GM12878 (cell line): ENCODE measurements around the gene SIX5. TPM values are rescaled to one million over a fixed set of nuclear protein-coding genes. Genes with fewer than 3 reads are reported as not detected.

Experiments
- BRCA1 ChIP-seq: IDR thresholded peaks from 2 replicates; pipeline ENCODE4 v1.6.1; 2011; ENCODE audit warnings: low read depth, low read length, improper control_type of control experiment
- CHD1 ChIP-seq: IDR thresholded peaks from 2 replicates; pipeline ENCODE4 v1.6.1; 2012; ENCODE audit warnings: low read depth, low read length, improper control_type of control experiment
- IKZF1 ChIP-seq: fragments of 450-650 bp; conservative IDR thresholded peaks from 2 replicates; pipeline ENCODE4 v1.6.1; 2017; ENCODE audit warnings: antibody characterized with exemption, mild to moderate bottlenecking
- MYB ChIP-seq: fragments of 150-350 bp; IDR thresholded peaks from 2 replicates; pipeline ENCODE4 v1.6.1; 2014; ENCODE audit warnings: mild to moderate bottlenecking, low read depth, low read length, borderline replicate concordance
- NR2C2 ChIP-seq: IDR thresholded peaks from 2 replicates; pipeline ENCODE4 v1.6.1; 2011; ENCODE audit warnings: borderline replicate concordance, low read depth; ENCODE audit not compliant: control insufficient read depth, insufficient read length
- PAX8 ChIP-seq: fragments of 450-650 bp; IDR thresholded peaks from 2 replicates; pipeline ENCODE4 v1.6.1; 2017; ENCODE audit warnings: mild to moderate bottlenecking, moderate library complexity
- POLR2AphosphoS5 ChIP-seq: IDR thresholded peaks from 2 replicates; pipeline ENCODE4 v1.6.1; 2011; ENCODE audit warnings: mild to moderate bottlenecking, low read length, inconsistent platforms
- SUPT20H ChIP-seq: IDR thresholded peaks from 2 replicates; pipeline ENCODE4 v1.6.1; 2011; ENCODE audit warnings: low read depth, mild to moderate bottlenecking, low read length, moderate library complexity, borderline replicate concordance; ENCODE audit not compliant: control insufficient read depth
- TCF12 ChIP-seq: IDR thresholded peaks from 2 replicates; pipeline ENCODE4 v1.6.1; 2011; ENCODE audit warnings: low read depth, mild to moderate bottlenecking, low read length
- polyA plus RNA-seq, 11 experiments: library from polyadenylated mRNA; depleted of rRNA in 4 of 11; unstranded in 6 of 11; stranded (reverse) in 5 of 11; fragments of >200 nt; fragmentation: Nextera tagmentation in 4 of 11; fragmentation: Illumina TruSeq in 1 of 11; extraction: Ambion mirVana in 4 of 11; extraction: Trizol in 1 of 11; gene quantifications; 1 replicate in 1 of 11; 2 replicates in 10 of 11; pipeline versions ENCODE4 v1.2.1 to v1.2.3, GENCODE V29; 2011 to 2016; ENCODE audit warnings: inconsistent platforms in 2 of 11, missing spikeins in 2 of 11, low read depth in 1 of 11
- total RNA-seq, 4 experiments: library from RNA; depleted of rRNA in 3 of 4; stranded (reverse); fragments of >200 nt in 3 of 4; fragmentation: Illumina TruSeq in 1 of 4; extraction: Trizol in 1 of 4; gene quantifications; 2 replicates each; pipeline versions ENCODE4 v1.2.1 to v1.2.3, GENCODE V29; 2013 to 2021
- TF ChIP-seq, protein P1 (sequence below): IDR thresholded peaks from 2 replicates; pipeline ENCODE4 v1.6.1; 2011; ENCODE audit warnings: borderline replicate concordance, low read depth, mild to moderate bottlenecking, moderate library complexity, mixed read lengths, low read length; ENCODE audit not compliant: insufficient read depth; ENCODE audit errors: extremely low read length
- TF ChIP-seq, protein P2 (sequence below): IDR thresholded peaks from 2 replicates; pipeline ENCODE4 v1.6.1; 2011; ENCODE audit warnings: mild to moderate bottlenecking, low read depth, low read length, moderate library complexity; ENCODE audit not compliant: insufficient replicate concordance
- TF ChIP-seq, protein P3 (sequence below): fragments of 450-650 bp; IDR thresholded peaks from 2 replicates; pipeline ENCODE4 v1.6.1; 2018; ENCODE audit warnings: borderline replicate concordance, mild to moderate bottlenecking; ENCODE audit not compliant: partially characterized antibody
- TF ChIP-seq, protein P4 (sequence below): IDR thresholded peaks from 2 replicates; pipeline ENCODE4 v1.6.1; 2012; ENCODE audit warnings: low read length, inconsistent platforms
- TF ChIP-seq, protein P5 (sequence below), 3 experiments: IDR thresholded peaks in 2 of 3; conservative IDR thresholded peaks in 1 of 3; 2 replicates each; pipeline ENCODE4 v1.5.1; 2011; ENCODE audit warnings: low read depth in 3 of 3, low read length in 3 of 3, mild to moderate bottlenecking in 3 of 3, control low read depth in 2 of 3, moderate library complexity in 2 of 3, inconsistent platforms in 1 of 3, mixed read lengths in 1 of 3; ENCODE audit not compliant: control insufficient read depth in 2 of 3, insufficient read depth in 1 of 3; ENCODE audit errors: extremely low read depth in 1 of 3
- TF ChIP-seq, protein P6 (sequence below): IDR thresholded peaks from 2 replicates; pipeline ENCODE4 v1.6.1; 2011; ENCODE audit warnings: low read depth, mild to moderate bottlenecking, low read length, moderate library complexity, borderline replicate concordance; ENCODE audit errors: extremely low read depth

The SIX5 gene
- total and polyA plus RNA-seq, 10 of the 15 experiments (the other 5 are each of a cell fraction or from before 2014, with no cell fraction given): 1.9 to 10.5 (median 3.0) TPM; not detected in 2

DNA sequence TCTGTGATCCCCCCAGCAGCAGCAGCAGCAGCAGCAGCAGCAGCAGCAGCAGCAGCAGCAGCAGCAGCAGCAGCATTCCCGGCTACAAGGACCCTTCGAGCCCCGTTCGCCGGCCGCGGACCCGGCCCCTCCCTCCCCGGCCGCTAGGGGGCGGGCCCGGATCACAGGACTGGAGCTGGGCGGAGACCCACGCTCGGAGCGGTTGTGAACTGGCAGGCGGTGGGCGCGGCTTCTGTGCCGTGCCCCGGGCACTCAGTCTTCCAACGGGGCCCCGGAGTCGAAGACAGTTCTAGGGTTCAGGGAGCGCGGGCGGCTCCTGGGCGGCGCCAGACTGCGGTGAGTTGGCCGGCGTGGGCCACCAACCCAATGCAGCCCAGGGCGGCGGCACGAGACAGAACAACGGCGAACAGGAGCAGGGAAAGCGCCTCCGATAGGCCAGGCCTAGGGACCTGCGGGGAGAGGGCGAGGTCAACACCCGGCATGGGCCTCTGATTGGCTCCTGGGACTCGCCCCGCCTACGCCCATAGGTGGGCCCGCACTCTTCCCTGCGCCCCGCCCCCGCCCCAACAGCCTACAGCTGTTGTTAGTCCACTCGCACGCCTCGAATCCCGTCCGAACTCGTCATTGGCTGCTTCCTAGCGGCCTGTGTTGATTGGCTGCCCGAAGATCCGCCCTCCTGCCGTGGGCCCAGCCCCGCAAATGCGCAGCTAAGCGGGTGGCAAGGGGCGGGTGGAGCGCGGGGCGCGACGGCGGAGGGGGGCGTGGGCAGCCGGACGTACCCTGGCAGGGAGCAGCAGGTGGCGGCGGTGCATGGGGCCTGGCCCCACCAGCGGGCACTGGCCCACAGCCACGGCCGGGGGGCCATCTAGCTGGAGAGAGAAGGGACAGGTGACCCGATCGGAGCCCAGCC lies 1.4 kb upstream of the SIX5 start (continued):
- TF ChIP-seq, protein P1, sequence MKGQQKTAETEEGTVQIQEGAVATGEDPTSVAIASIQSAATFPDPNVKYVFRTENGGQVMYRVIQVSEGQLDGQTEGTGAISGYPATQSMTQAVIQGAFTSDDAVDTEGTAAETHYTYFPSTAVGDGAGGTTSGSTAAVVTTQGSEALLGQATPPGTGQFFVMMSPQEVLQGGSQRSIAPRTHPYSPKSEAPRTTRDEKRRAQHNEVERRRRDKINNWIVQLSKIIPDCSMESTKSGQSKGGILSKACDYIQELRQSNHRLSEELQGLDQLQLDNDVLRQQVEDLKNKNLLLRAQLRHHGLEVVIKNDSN: no peak
- TF ChIP-seq, protein P2, sequence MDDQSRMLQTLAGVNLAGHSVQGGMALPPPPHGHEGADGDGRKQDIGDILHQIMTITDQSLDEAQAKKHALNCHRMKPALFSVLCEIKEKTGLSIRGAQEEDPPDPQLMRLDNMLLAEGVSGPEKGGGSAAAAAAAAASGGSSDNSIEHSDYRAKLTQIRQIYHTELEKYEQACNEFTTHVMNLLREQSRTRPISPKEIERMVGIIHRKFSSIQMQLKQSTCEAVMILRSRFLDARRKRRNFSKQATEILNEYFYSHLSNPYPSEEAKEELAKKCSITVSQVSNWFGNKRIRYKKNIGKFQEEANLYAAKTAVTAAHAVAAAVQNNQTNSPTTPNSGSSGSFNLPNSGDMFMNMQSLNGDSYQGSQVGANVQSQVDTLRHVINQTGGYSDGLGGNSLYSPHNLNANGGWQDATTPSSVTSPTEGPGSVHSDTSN: peak; percentile 84
- TF ChIP-seq SUPT20H (no peak), CHD1 (no peak), POLR2AphosphoS5 (0 out of 2 replicates have a peak, but pooled peaks have one; percentile 39), PAX8 (no peak), MYB (no peak), NR2C2 (no peak), IKZF1 (peak; percentile 59), TCF12 (peak; percentile 70; the same call in 1 of the 2 replicates), BRCA1 (no peak)
- TF ChIP-seq, protein P3, sequence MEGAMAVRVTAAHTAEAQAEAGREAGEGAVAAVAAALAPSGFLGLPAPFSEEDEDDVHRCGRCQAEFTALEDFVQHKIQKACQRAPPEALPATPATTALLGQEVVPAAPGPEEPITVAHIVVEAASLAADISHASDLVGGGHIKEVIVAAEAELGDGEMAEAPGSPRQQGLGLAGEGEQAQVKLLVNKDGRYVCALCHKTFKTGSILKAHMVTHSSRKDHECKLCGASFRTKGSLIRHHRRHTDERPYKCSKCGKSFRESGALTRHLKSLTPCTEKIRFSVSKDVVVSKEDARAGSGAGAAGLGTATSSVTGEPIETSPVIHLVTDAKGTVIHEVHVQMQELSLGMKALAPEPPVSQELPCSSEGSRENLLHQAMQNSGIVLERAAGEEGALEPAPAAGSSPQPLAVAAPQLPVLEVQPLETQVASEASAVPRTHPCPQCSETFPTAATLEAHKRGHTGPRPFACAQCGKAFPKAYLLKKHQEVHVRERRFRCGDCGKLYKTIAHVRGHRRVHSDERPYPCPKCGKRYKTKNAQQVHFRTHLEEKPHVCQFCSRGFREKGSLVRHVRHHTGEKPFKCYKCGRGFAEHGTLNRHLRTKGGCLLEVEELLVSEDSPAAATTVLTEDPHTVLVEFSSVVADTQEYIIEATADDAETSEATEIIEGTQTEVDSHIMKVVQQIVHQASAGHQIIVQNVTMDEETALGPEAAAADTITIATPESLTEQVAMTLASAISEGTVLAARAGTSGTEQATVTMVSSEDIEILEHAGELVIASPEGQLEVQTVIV: no peak
- TF ChIP-seq, protein P4, sequence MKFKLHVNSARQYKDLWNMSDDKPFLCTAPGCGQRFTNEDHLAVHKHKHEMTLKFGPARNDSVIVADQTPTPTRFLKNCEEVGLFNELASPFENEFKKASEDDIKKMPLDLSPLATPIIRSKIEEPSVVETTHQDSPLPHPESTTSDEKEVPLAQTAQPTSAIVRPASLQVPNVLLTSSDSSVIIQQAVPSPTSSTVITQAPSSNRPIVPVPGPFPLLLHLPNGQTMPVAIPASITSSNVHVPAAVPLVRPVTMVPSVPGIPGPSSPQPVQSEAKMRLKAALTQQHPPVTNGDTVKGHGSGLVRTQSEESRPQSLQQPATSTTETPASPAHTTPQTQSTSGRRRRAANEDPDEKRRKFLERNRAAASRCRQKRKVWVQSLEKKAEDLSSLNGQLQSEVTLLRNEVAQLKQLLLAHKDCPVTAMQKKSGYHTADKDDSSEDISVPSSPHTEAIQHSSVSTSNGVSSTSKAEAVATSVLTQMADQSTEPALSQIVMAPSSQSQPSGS: no peak
- TF ChIP-seq, protein P5, sequence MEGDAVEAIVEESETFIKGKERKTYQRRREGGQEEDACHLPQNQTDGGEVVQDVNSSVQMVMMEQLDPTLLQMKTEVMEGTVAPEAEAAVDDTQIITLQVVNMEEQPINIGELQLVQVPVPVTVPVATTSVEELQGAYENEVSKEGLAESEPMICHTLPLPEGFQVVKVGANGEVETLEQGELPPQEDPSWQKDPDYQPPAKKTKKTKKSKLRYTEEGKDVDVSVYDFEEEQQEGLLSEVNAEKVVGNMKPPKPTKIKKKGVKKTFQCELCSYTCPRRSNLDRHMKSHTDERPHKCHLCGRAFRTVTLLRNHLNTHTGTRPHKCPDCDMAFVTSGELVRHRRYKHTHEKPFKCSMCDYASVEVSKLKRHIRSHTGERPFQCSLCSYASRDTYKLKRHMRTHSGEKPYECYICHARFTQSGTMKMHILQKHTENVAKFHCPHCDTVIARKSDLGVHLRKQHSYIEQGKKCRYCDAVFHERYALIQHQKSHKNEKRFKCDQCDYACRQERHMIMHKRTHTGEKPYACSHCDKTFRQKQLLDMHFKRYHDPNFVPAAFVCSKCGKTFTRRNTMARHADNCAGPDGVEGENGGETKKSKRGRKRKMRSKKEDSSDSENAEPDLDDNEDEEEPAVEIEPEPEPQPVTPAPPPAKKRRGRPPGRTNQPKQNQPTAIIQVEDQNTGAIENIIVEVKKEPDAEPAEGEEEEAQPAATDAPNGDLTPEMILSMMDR (IDR thresholded peaks at IDR 0.05 in 2 of 3, conservative IDR thresholded peaks at IDR 0.05 in 1 of 3; ENCODE audit: control insufficient read depth in 2 of 3, extremely low read depth in 1 of 3, insufficient read depth in 1 of 3, low read depth in 3 of 3, low read length in 3 of 3): peak; percentile 86 to 95 (median 94)
- TF ChIP-seq, protein P6, sequence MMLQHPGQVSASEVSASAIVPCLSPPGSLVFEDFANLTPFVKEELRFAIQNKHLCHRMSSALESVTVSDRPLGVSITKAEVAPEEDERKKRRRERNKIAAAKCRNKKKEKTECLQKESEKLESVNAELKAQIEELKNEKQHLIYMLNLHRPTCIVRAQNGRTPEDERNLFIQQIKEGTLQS: no peak
